Measurements from ENCODE around the gene FHDC1.

Gene FHDC1

GRCh38 chr4:152981278-152981677, 45.2 kb downstream of the FHDC1 start:
- DNase-seq (ENCODE audit: low spot score): no peak

GRCh38 chr4:152981842-152982241, 45.7 kb downstream of the FHDC1 start:
- DNase-seq (ENCODE audit: low spot score): no peak

GRCh38 chr4:152983221-152983620, 47.1 kb downstream of the FHDC1 start:
- DNase-seq (ENCODE audit: low spot score): peak; percentile 27

GRCh38 chr4:152983774-152984411, 47.8 kb downstream of the FHDC1 start:
- no peak for DNase-seq (ENCODE audit: low spot score)

- no peak for DNase-seq (ENCODE audit: low spot score)
Measured at GRCh38 chr4:152988721-152989553, 52.8 kb downstream of the FHDC1 start.

- DNase-seq (ENCODE audit: low spot score): no peak
Measured at GRCh38 chr4:152989554-152989970, 53.4 kb downstream of the FHDC1 start.

GRCh38 chr4:152990471-152991131, 54.5 kb downstream of the FHDC1 start:
- DNase-seq (ENCODE audit: low spot score): no peak

GRCh38 chr4:152991398-152991797, 55.3 kb downstream of the FHDC1 start:
- no peak for DNase-seq (ENCODE audit: low spot score)

GRCh38 chr4:152992027-152992426, 55.9 kb downstream of the FHDC1 start:
- no peak for DNase-seq (ENCODE audit: low spot score)

GRCh38 chr4:152992466-152992865, 56.3 kb downstream of the FHDC1 start:
- no peak for DNase-seq (ENCODE audit: low spot score)

- no peak for DNase-seq (ENCODE audit: low spot score)
Measured at GRCh38 chr4:152994038-152994437, 57.9 kb downstream of the FHDC1 start.

- no peak for DNase-seq (ENCODE audit: low spot score)
Measured at GRCh38 chr4:152996111-152996571, 60.0 kb downstream of the FHDC1 start.

GRCh38 chr4:152996672-152997071, 60.5 kb downstream of the FHDC1 start:
- no peak for DNase-seq (ENCODE audit: low spot score)

- no peak for DNase-seq (ENCODE audit: low spot score)
Measured at GRCh38 chr4:152997288-152997687, 61.2 kb downstream of the FHDC1 start.

GRCh38 chr4:152997771-152998487, 61.8 kb downstream of the FHDC1 start:
- no peak for DNase-seq (ENCODE audit: low spot score)

GRCh38 chr4:152998861-152999260, 62.7 kb downstream of the FHDC1 start:
- DNase-seq (ENCODE audit: low spot score): no peak

- DNase-seq (ENCODE audit: low spot score): no peak
Measured at GRCh38 chr4:152999346-153000075, 63.4 kb downstream of the FHDC1 start.

GRCh38 chr4:153000076-153000420, 63.9 kb downstream of the FHDC1 start:
- DNase-seq (ENCODE audit: low spot score): no peak

- DNase-seq (ENCODE audit: low spot score): no peak
Measured at GRCh38 chr4:153001626-153002025, 65.5 kb downstream of the FHDC1 start.

- DNase-seq (ENCODE audit: low spot score): no peak
Measured at GRCh38 chr4:153002110-153002509, 66.0 kb downstream of the FHDC1 start.

- no peak for DNase-seq (ENCODE audit: low spot score)
Measured at GRCh38 chr4:153004081-153004850, 68.1 kb downstream of the FHDC1 start.
